HCT116 (cell line): ENCODE measurements around the gene SYDE1. TPM values are rescaled to one million over a fixed set of nuclear protein-coding genes. Genes with fewer than 3 reads are reported as not detected.
"Not testable (repeated sequence)": the region's sequence is repeated elsewhere in the genome, so short reads cannot be mapped to it uniquely, and the experiment has no call there.

Experiments
- ATAC-seq: fragments of 200-7000 bp; cut with Tn5 transposase; 2 replicates; pipeline ENCODE4 v1.9.1; 2020; ENCODE audit warnings: mild to moderate bottlenecking, moderate library complexity
- BruUV-seq: library from RNA; stranded (reverse); fragments of 400-500 nt; replicated peaks from 2 replicates; lab custom pipeline; 2021; lab: Mats Ljungman, UMichigan
- CTCF ChIA-PET: fragments of 300-600 bp; sonication (Branson Sonifier 250); formaldehyde crosslinking; loops from one replicate; lab custom pipeline; 2021; ENCODE audit warnings: antibody characterized with exemption; lab: Charles Lee
- POLR2A ChIA-PET: fragments of 300-600, 350-600 bp; sonication (Branson Sonifier 250); formaldehyde crosslinking; loops from one replicate; lab custom pipeline; 2021; ENCODE audit warnings: antibody characterized with exemption; lab: Charles Lee
- RAD21 ChIA-PET, 2 experiments: fragments of 300-600 bp; sonication (Branson Sonifier 250); formaldehyde crosslinking; loops; one replicate each; lab custom pipeline; 2023; ENCODE audit warnings: low total read pairs in 2 of 2; ENCODE audit not compliant: uncharacterized antibody in 2 of 2, unreplicated experiment in 2 of 2, low non-redundant PET in 1 of 2; lab: Charles Lee
- DNase-seq: peaks from one replicate; pipeline ENCODE4 v3.0.0-alpha.2; 2010; ENCODE audit warnings: low read depth, low spot score
- H2AFZ ChIP-seq: fragments of 200-600 bp; shearing (Covaris generic), sonication (generic); 2 replicates; pipeline ENCODE4 v1.6.1; 2017; ENCODE audit warnings: low read depth, mixed run types, mixed read lengths, antibody characterized with exemption, low read length; ENCODE audit not compliant: poor library complexity, severe bottlenecking
- H3K27ac ChIP-seq: 2 replicates; pipeline ENCODE4 v1.5.1; 2012; ENCODE audit warnings: low read depth, low read length
- H3K27me3 ChIP-seq: fragments of 200-600 bp; sonication (generic); 2 replicates; pipeline ENCODE4 v1.6.1; 2016; ENCODE audit warnings: mixed run types, low read length, mixed read lengths; ENCODE audit not compliant: insufficient read depth
- H3K36me3 ChIP-seq, 2 experiments: fragments of 200-500 bp in 1 of 2; fragments of 200-600 bp in 1 of 2; sonication (Bioruptor generic) in 1 of 2; sonication (generic) in 1 of 2; 2 replicates each; pipeline versions ENCODE4 v1.5.1 to v1.6.1; 2014 to 2016; ENCODE audit warnings: low read length in 2 of 2, inconsistent platforms in 1 of 2, mixed read lengths in 1 of 2, mixed run types in 1 of 2; ENCODE audit not compliant: insufficient read depth in 2 of 2, control insufficient read depth in 1 of 2
- H3K4me1 ChIP-seq, 2 experiments: fragments of 200-600 bp in 1 of 2; sonication (generic) in 1 of 2; 2 replicates each; pipeline versions ENCODE4 v1.5.1 to v1.6.1; 2012 to 2017; ENCODE audit warnings: low read length in 2 of 2, inconsistent platforms in 1 of 2, mild to moderate bottlenecking in 1 of 2, mixed read lengths in 1 of 2, mixed run types in 1 of 2, moderate library complexity in 1 of 2; ENCODE audit not compliant: insufficient read depth in 2 of 2, control insufficient read depth in 1 of 2
- H3K4me2 ChIP-seq: fragments of 200-600 bp; sonication (generic); 2 replicates; pipeline ENCODE4 v1.6.1; 2017; ENCODE audit warnings: mixed run types, low read length, mixed read lengths
- H3K4me3 ChIP-seq, 2 experiments: fragments of 200-600 bp in 1 of 2; sonication (generic) in 1 of 2; replicated peaks in 1 of 2; 2 replicates each; pipeline ENCODE4 v1.5.1; 2011 to 2016; ENCODE audit warnings: low read length in 2 of 2, control low read depth in 1 of 2, low read depth in 1 of 2, mild to moderate bottlenecking in 1 of 2, mixed read lengths in 1 of 2, mixed run types in 1 of 2
- H3K79me2 ChIP-seq: fragments of 200-600 bp; sonication (generic); 2 replicates; pipeline ENCODE4 v1.6.1; 2017; ENCODE audit warnings: mild to moderate bottlenecking, mixed run types, low read length, moderate library complexity, mixed read lengths; ENCODE audit not compliant: insufficient read depth
- H3K9ac ChIP-seq: fragments of 200-600 bp; sonication (generic); 2 replicates; pipeline ENCODE4 v1.6.1; 2016; ENCODE audit warnings: low read length, mixed read lengths
- H3K9me2 ChIP-seq: fragments of 200-600 bp; sonication (generic), shearing (Covaris generic); 2 replicates; pipeline ENCODE4 v1.6.1; 2017; ENCODE audit warnings: mixed run types, mild to moderate bottlenecking, moderate library complexity; ENCODE audit not compliant: insufficient read depth
- H3K9me3 ChIP-seq, 2 experiments: fragments of 200-500 bp in 1 of 2; fragments of 200-600 bp in 1 of 2; sonication (Bioruptor generic) in 1 of 2; sonication (generic) in 1 of 2; 2 replicates each; pipeline ENCODE4 v1.6.1; 2014 to 2017; ENCODE audit warnings: low read length in 2 of 2, mixed read lengths in 2 of 2, inconsistent platforms in 1 of 2, low read depth in 1 of 2, mild to moderate bottlenecking in 1 of 2, mixed run types in 1 of 2, moderate library complexity in 1 of 2; ENCODE audit not compliant: control insufficient read depth in 1 of 2, insufficient read depth in 1 of 2
- H4K20me1 ChIP-seq: fragments of 200-600 bp; sonication (generic), shearing (Covaris generic); 2 replicates; pipeline ENCODE4 v1.6.1; 2017; ENCODE audit warnings: mixed run types, mild to moderate bottlenecking, moderate library complexity; ENCODE audit not compliant: insufficient read depth
- CTCF ChIP-seq, 3 experiments: fragments of 200-600 bp in 1 of 3; sonication (generic) in 1 of 3; IDR thresholded peaks in 2 of 3; conservative IDR thresholded peaks in 1 of 3; 2 replicates each; pipeline ENCODE4 v1.5.1; 2012 to 2017; ENCODE audit warnings: low read depth in 2 of 3, low read length in 2 of 3, antibody characterized with exemption in 1 of 3, borderline replicate concordance in 1 of 3, control low read depth in 1 of 3, mild to moderate bottlenecking in 1 of 3, mixed read lengths in 1 of 3, mixed run types in 1 of 3, moderate library complexity in 1 of 3; ENCODE audit not compliant: insufficient read depth in 1 of 3
- EZH2phosphoT487 ChIP-seq: fragments of 200-600 bp; IDR thresholded peaks from 2 replicates; pipeline ENCODE4 v1.6.1; 2018; ENCODE audit warnings: antibody characterized with exemption, borderline replicate concordance
- JUND ChIP-seq: IDR thresholded peaks from 2 replicates; pipeline ENCODE4 v1.6.1; 2012
- POLR2A ChIP-seq: IDR thresholded peaks from 2 replicates; pipeline ENCODE4 v1.7.0; 2011; ENCODE audit warnings: borderline replicate concordance; ENCODE audit not compliant: insufficient read depth, insufficient read length; ENCODE audit errors: extremely low read depth
- POLR2AphosphoS5 ChIP-seq: IDR thresholded peaks from 2 replicates; pipeline ENCODE4 v1.6.1; 2011; ENCODE audit warnings: mild to moderate bottlenecking, low read depth, low read length, moderate library complexity
- RAD21 ChIP-seq: IDR thresholded peaks from 2 replicates; pipeline ENCODE4 v1.6.1; 2012; ENCODE audit warnings: low read depth, mild to moderate bottlenecking
- REST ChIP-seq: IDR thresholded peaks from 2 replicates; pipeline ENCODE4 v1.6.1; 2012; ENCODE audit warnings: low read depth
- SP1 ChIP-seq: IDR thresholded peaks from 2 replicates; pipeline ENCODE4 v1.6.1; 2012; ENCODE audit warnings: low read depth
- SRF ChIP-seq: IDR thresholded peaks from 2 replicates; pipeline ENCODE4 v1.6.1; 2012; ENCODE audit warnings: low read depth
- ZBTB33 ChIP-seq: IDR thresholded peaks from 2 replicates; pipeline ENCODE4 v1.6.1; 2011; ENCODE audit warnings: mild to moderate bottlenecking, low read length, moderate library complexity; ENCODE audit not compliant: insufficient replicate concordance; ENCODE audit errors: extremely low read depth
- intact Hi-C: fragments of 100-400 bp; cut with micrococcal nuclease; formaldehyde crosslinking; loops from 2 replicates; pipeline ENCODE4 v1.10.0; 2022
- total RNA-seq: library from RNA; stranded (reverse); gene quantifications from one replicate; pipeline ENCODE4 v1.2.1, GENCODE V29; 2021; ENCODE audit not compliant: unreplicated experiment
- TF ChIP-seq, protein P1 (sequence below): IDR thresholded peaks from 2 replicates; pipeline ENCODE4 v1.6.1; 2012

Gene SYDE1
- total RNA-seq, 1 experiment from 2014 or later = 4.9 TPM

- TF ChIP-seq EZH2phosphoT487 (no peak), ZBTB33 (no peak), POLR2AphosphoS5 (no peak)
These were observed 11.0 kb upstream of the SYDE1 start (continued) for GRCh38 chr19:15096223-15096622.

- not testable (repeated sequence) for H2AFZ ChIP-seq, H3K4me2 ChIP-seq
These were observed 9.2 kb upstream of the SYDE1 start for GRCh38 chr19:15097980-15098379.

DNA sequence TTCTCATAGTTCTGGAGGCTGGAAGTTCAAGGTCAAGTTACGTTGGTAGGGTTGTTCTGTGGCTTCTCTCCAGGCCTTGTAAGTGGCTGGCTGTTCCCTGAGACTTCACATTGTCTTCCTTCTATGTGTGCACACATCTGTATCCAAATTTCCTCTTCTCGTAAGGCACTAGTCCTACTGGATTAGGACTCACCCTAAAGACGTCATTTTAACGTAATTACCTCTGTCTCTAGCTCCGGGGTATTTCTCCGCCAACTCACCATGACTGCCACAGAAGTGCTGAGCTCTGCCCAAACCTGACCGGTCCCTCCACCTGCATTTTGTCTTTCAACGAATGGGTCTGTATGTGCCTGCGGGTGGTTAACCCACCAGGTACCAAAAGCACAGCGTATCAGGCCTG lies 8.7 kb upstream of the SYDE1 start:
- H3K27ac ChIP-seq = no peak overlapping the region
- TF ChIP-seq EZH2phosphoT487 = no peak
- TF ChIP-seq, protein P1, sequence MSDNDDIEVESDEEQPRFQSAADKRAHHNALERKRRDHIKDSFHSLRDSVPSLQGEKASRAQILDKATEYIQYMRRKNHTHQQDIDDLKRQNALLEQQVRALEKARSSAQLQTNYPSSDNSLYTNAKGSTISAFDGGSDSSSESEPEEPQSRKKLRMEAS = no peak
- TF ChIP-seq JUND = no peak
- no peak for TF ChIP-seq POLR2A
- TF ChIP-seq REST = no peak
- no peak for TF ChIP-seq RAD21
- TF ChIP-seq SRF = no peak
- TF ChIP-seq SP1 = no peak
- no peak for TF ChIP-seq CTCF (IDR thresholded peaks at IDR 0.05 in 2 of 3, conservative IDR thresholded peaks at IDR 0.05 in 1 of 3; ENCODE audit: borderline replicate concordance in 1 of 3, insufficient read depth in 1 of 3, low read depth in 2 of 3, low read length in 2 of 3)

More at GRCh38 chr19:15097980-15098379, 9.2 kb upstream of the SYDE1 start:
- BruUV-seq, RAD21 ChIA-PET, H4K20me1 ChIP-seq, POLR2A ChIA-PET, H3K36me3 ChIP-seq, H3K9me2 ChIP-seq, H3K4me1 ChIP-seq, H3K9me3 ChIP-seq, H3K27ac ChIP-seq, H3K4me3 ChIP-seq, H3K9ac ChIP-seq, DNase-seq, CTCF ChIA-PET, H3K27me3 ChIP-seq, H3K79me2 ChIP-seq, ATAC-seq, intact Hi-C loops: not testable (repeated sequence)

More for the DNA sequence above, 8.7 kb upstream of the SYDE1 start:
- POLR2A ChIA-PET = no interaction called here
- no peak overlapping the region for H2AFZ ChIP-seq
- ATAC-seq (no peak), DNase-seq (no peak)
- H3K9me2 ChIP-seq = no peaks in the 10 kb centered on the region
- no peaks in the 10 kb centered on the region for H3K79me2 ChIP-seq
- peaks cover 3 to 5% of the 10 kb centered on the region in 2 experiments; a peak in 2 of 4 replicates for H3K9me3 ChIP-seq
- no peak overlapping the region for H3K9ac ChIP-seq
- RAD21 ChIA-PET = no interaction called here
- no peaks in the 10 kb centered on the region for H4K20me1 ChIP-seq
- BruUV-seq = no TSS peak
- no peak overlapping the region for H3K4me3 ChIP-seq
- no peaks in the 10 kb centered on the region for H3K27me3 ChIP-seq
- no peaks in the 10 kb centered on the region for H3K36me3 ChIP-seq
- no peak overlapping the region for H3K4me2 ChIP-seq
- H3K4me1 ChIP-seq = no peaks in the 10 kb centered on the region
- intact Hi-C loops = no loop called here
- CTCF ChIA-PET = no interaction called here
